ENCODE measurements around the gene NCR2. TPM values are rescaled to one million over a fixed set of nuclear protein-coding genes. Genes with fewer than 3 reads are reported as not detected.

NCR2 gene
- total and polyA plus RNA-seq, 8 donors = not detected

GRCh38 chr6:41366150-41366549, 30.7 kb downstream of the NCR2 start:
- Histone ChIP-seq H3K9me3 (peaks cover 0 to 8% of the 10 kb centered on the region in 2 donors), H3K27ac (no peak overlapping the region), H3K4me1 (no peaks in the 10 kb centered on the region), H3K4me3 (no peak overlapping the region), H3K36me3 (no peaks in the 10 kb centered on the region), H3K27me3 (peaks cover 13 to 83% of the 10 kb centered on the region in 2 donors)
- ATAC-seq (no peak), DNase-seq (no peak)
- intact Hi-C loops (cut with DNase I) = loop anchor here in 1 of 2 donors (5.0 kb wide), 2 partner anchors 226 to 316 kb away; no protein-coding TSS in a partner anchor
- no peak for TF ChIP-seq CTCF (IDR thresholded peaks at IDR 0.05)

- no peaks in the 10 kb centered on the region for H3K36me3 ChIP-seq
- DNase-seq (no peak), ATAC-seq (no peak)
- H3K9me3 ChIP-seq = no peaks in the 10 kb centered on the region
- intact Hi-C loops (cut with DNase I) = loop anchor here in 1 of 2 donors (5.0 kb wide), 2 partner anchors 225 to 315 kb away; no protein-coding TSS in a partner anchor
- H3K4me3 ChIP-seq = no peak overlapping the region
- no peak overlapping the region for H3K27ac ChIP-seq
- H3K4me1 ChIP-seq = peaks cover 5 to 8% of the 10 kb centered on the region in 2 donors
- no peak for TF ChIP-seq CTCF (IDR thresholded peaks at IDR 0.05)
- peaks cover 21 to 92% of the 10 kb centered on the region in 2 donors for H3K27me3 ChIP-seq
Observed at GRCh38 chr6:41367061-41367460, 31.7 kb downstream of the NCR2 start.

- intact Hi-C loops (cut with DNase I) = loop anchor here in 1 of 2 donors (5.0 kb wide), 2 partner anchors 225 to 315 kb away; no protein-coding TSS in a partner anchor
- ATAC-seq = peak; percentile 69
- no peaks in the 10 kb centered on the region for H3K9me3 ChIP-seq
- H3K4me1 ChIP-seq = peaks cover 5 to 14% of the 10 kb centered on the region in 2 donors
- H3K4me3 ChIP-seq = no peak overlapping the region
- peak in 1 of 2 donors; percentile 22 for TF ChIP-seq CTCF (IDR thresholded peaks at IDR 0.05)
- peaks cover 28 to 95% of the 10 kb centered on the region in 2 donors for H3K27me3 ChIP-seq
- peak in 2 of 4 donors; percentile 34 to 78 for DNase-seq
- H3K27ac ChIP-seq = no peak overlapping the region
- no peaks in the 10 kb centered on the region for H3K36me3 ChIP-seq
Observed at GRCh38 chr6:41367700-41368099, 32.3 kb downstream of the NCR2 start.

GRCh38 chr6:41370488-41371111, 35.2 kb downstream of the NCR2 start:
- H3K4me3 ChIP-seq = no peak overlapping the region
- no peak for ATAC-seq
- H3K36me3 ChIP-seq = no peaks in the 10 kb centered on the region
- H3K27ac ChIP-seq = no peak overlapping the region
- peaks cover 16 to 32% of the 10 kb centered on the region in 2 donors for H3K4me1 ChIP-seq
- intact Hi-C loops (cut with DNase I) = no loop called here
- H3K9me3 ChIP-seq = no peaks in the 10 kb centered on the region
- TF ChIP-seq CTCF (IDR thresholded peaks at IDR 0.05) = no peak
- peaks cover 57 to 99% of the 10 kb centered on the region in 2 donors for H3K27me3 ChIP-seq
- no peak for DNase-seq

GRCh38 chr6:41371461-41371991, 36.1 kb downstream of the NCR2 start:
- Histone ChIP-seq H3K9me3 (no peaks in the 10 kb centered on the region), H3K4me3 (peak overlapping the region in 1 of 2 donors; percentile 28), H3K4me1 (peaks cover 16 to 32% of the 10 kb centered on the region in 2 donors), H3K36me3 (no peaks in the 10 kb centered on the region), H3K27ac (no peak overlapping the region), H3K27me3 (peaks cover 66 to 99% of the 10 kb centered on the region in 2 donors)
- DNase-seq = peak in 3 of 4 donors; percentile 36 to 80 (median 45)
- intact Hi-C loops (cut with DNase I) = no loop called here
- peak; percentile 60 for ATAC-seq
- TF ChIP-seq CTCF (IDR thresholded peaks at IDR 0.05) = no peak
